ENCODE measurements around the gene KATNBL1. TPM values are rescaled to one million over a fixed set of nuclear protein-coding genes. Genes with fewer than 3 reads are reported as not detected.

KATNBL1 gene
- total and polyA plus RNA-seq, 9 of the 15 experiments (the other 6 are each of a cell fraction or from before 2014, with no cell fraction given): 6.6 to 46.0 (median 24.0) TPM

GRCh38 chr15:34188711-34189110, 21.2 kb downstream of the KATNBL1 start:
- BruUV-seq (replicated peaks): no TSS peak
- Histone ChIP-seq H3K9me1 (ENCODE audit: control insufficient read depth, insufficient read depth, low read length) (no peaks in the 10 kb centered on the region), H3K27me3 (ENCODE audit: control insufficient read depth in 2 of 2, insufficient read depth in 2 of 2, low read length in 2 of 2) (no peaks in the 10 kb centered on the region), H3K4me3 (no peak overlapping the region), H3K27ac (ENCODE audit: extremely low read depth, low read depth, low read length) (no peak overlapping the region), H3K36me3 (ENCODE audit: control insufficient read depth, insufficient read depth, low read length) (peaks cover 4% of the 10 kb centered on the region; the same call in 1 of the 3 replicates), H3K9me3 (replicated peaks; ENCODE audit: control insufficient read depth, insufficient read depth, low read depth, low read length) (0 out of 2 replicates have a peak, but pooled peaks cover 1% of the 10 kb centered on the region), H3K9ac (ENCODE audit: insufficient read depth in 1 of 2, low read depth in 2 of 2, low read length in 2 of 2) (no peak overlapping the region), H2AFZ (ENCODE audit: low read depth, low read length) (no peak overlapping the region), H4K20me1 (replicated peaks; ENCODE audit: control insufficient read depth, insufficient read depth, low read length) (no peaks in the 10 kb centered on the region), H3K4me2 (ENCODE audit: insufficient read depth, low read length) (no peak overlapping the region), H3K4me1 (replicated peaks in 1 of 2; ENCODE audit: control insufficient read depth in 2 of 2, insufficient read depth in 2 of 2, low read length in 2 of 2) (peaks cover 0 to 8% of the 10 kb centered on the region in 2 experiments; a peak in 1 of 5 replicates), H3K79me2 (ENCODE audit: control insufficient read depth, insufficient read depth, low read length) (peaks cover 21% of the 10 kb centered on the region)
- POLR2A ChIA-PET: interaction anchor here (0.6 to 1.0 kb wide), 3 partner anchors 9 to 369 kb away, joined by 3 read pairs; no protein-coding TSS in a partner anchor
- no peak for DNase-seq (ENCODE audit: extremely low read depth in 1 of 4, low spot score in 3 of 4)
- intact Hi-C loops (cut with micrococcal nuclease): no loop called here
- CTCF ChIA-PET (ENCODE audit: low intra/inter-chr PET ratio): interaction anchor here (0.7 kb wide), 1 partner anchor 611 kb away, joined by 3 read pairs; no protein-coding TSS in a partner anchor
- 73% methylated on average over 5 of the region's 5 CpGs for whole genome bisulfite sequencing (ENCODE audit: insufficient coverage, low coverage, missing lambda C conversion rate)
- no peak for ATAC-seq
- no peak for FAIRE-seq
- in situ Hi-C loops (cut with MboI): no loop called here
- no peak for TF ChIP-seq ZNF696 (CRISPR knock-in tag; conservative IDR thresholded peaks at IDR 0.05)
- TF ChIP-seq ZNF511 (CRISPR knock-in tag; IDR thresholded peaks at IDR 0.05): no peak
- TF ChIP-seq PYGO2 (tag; IDR thresholded peaks at IDR 0.05): no peak
- no peak for TF ChIP-seq BRF1 (IDR thresholded peaks at IDR 0.05; ENCODE audit: borderline replicate concordance, extremely low read depth, insufficient read length)
- no peak for TF ChIP-seq ZBED1 (IDR thresholded peaks at IDR 0.05)
- TF ChIP-seq ELK3 (CRISPR knock-in tag; IDR thresholded peaks at IDR 0.05): no peak
- TF ChIP-seq CHD4 (IDR thresholded peaks at IDR 0.05; ENCODE audit: insufficient read depth, insufficient replicate concordance, low read depth, low read length, poor library complexity, severe bottlenecking): no peak
- no peak for TF ChIP-seq ZNF507 (tag; conservative IDR thresholded peaks at IDR 0.05)
- TF ChIP-seq HDAC2 (IDR thresholded peaks at IDR 0.05): no peak
- TF ChIP-seq ETV1 (tag; conservative IDR thresholded peaks at IDR 0.05; ENCODE audit: low read depth): no peak
- no peak for TF ChIP-seq ZBTB26 (CRISPR knock-in tag; IDR thresholded peaks at IDR 0.05)
- TF ChIP-seq PURB (CRISPR knock-in tag; IDR thresholded peaks at IDR 0.05; ENCODE audit: low read depth): no peak
- no peak for TF ChIP-seq TAF15 (IDR thresholded peaks at IDR 0.05; ENCODE audit: low read depth, low read length)

All from K562 (cell line).